Right renal pelvis (tissue), 4 donors: ENCODE data around the gene LAS1L. TPM values are rescaled to one million over a fixed set of nuclear protein-coding genes. Genes with fewer than 3 reads are reported as not detected.
"Not testable (repeated sequence)": the region's sequence is repeated elsewhere in the genome, so short reads cannot be mapped to it uniquely, and the experiment has no call there.

Experiments used
- DNase-seq, 4 donors: peaks; one replicate each; pipeline ENCODE4 v3.0.0-alpha.2; 2013; ENCODE audit warnings: low read depth in 4 of 4, low spot score in 3 of 4, missing footprints in 1 of 4
- polyA plus RNA-seq, 4 donors: library from polyadenylated mRNA; unstranded; fragments of 120-200 nt; gene quantifications; one replicate each; pipeline ENCODE4 v1.2.1, GENCODE V29; 2013; ENCODE audit not compliant: insufficient read length in 4 of 4

The LAS1L gene
- polyA plus RNA-seq, 4 donors = 42.3 to 44.9 (median 43.2) TPM

DNA sequence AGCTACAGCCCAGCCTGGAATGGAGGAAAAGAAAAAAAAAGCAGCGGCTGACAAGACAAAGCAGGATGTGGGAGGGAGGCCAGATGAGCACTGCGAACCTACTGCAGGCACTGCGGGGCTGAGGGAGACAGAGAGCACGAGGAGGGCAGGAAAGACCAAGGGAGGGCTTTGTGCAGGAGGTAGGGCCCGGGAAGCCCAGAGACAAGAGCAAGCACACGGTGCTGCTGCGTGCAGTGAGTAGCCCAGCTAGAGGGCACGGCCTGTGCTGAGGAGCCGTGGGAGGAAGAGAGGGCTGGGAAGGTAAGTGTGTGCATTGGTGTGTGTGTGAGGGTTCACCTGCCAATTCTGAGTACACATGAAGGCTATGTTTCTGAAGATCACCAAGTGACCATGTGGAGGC is 15.6 kb downstream of the LAS1L start:
- DNase-seq = not testable (repeated sequence)

DNA sequence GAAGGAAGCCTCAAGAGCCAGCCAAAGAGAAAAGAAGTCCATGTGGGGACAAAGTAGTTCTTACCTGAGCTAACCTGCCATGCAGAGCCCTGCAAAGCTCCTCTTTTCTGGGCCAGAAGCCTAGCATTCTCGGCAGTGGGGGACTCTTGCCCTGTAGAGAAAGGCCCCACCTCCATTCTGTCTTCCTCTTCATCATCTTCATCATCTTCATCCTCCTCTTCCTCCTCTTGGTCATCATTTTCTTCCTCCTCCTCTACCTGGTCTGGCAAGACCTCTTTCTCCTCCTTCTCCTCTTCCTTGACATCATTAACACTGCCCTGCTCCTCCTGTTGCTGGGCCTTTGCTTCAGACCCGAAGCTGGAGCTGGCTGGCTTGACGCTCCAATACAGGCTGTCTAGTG is 16.7 kb downstream of the LAS1L start:
- no peak for DNase-seq

DNA sequence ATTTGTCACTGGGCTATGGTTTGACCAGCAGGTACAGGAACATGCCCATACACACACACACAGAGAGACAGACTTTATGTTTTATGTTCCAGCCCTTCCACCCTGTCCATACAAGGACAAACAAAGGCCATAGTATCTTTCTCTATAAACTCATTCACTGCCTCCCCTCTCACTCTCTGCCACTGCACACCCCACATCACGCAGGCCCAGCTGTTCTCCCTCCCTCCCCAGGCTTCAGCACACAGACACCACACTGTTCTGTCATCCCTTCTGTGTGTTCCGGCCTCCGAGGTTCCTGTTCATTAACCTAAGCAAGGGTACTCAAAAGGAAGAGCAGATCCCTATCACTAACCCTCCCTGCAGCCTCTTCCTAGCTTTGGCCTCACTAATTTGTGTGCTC is 17.8 kb downstream of the LAS1L start:
- DNase-seq = no peak

DNA sequence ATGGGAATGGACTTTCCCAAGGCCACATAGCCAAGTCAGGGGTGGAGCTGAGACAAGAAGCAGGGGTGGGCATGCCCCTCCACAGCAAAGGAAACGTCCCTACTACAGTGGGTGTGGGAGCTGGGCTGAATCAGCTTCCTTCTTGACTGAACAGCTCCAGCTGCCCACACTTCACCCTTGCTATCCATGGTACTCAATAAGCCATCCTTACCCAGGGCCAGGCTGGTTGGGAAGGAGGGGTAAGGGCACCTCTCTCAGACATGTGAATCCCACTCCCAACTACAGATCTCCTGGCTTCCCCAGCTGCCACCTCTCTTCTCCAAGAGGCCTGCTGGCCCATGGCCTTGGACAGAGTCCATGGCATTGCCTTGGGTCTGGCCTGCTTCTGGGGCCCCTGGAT is 21.0 kb downstream of the LAS1L start:
- no peak for DNase-seq

DNA sequence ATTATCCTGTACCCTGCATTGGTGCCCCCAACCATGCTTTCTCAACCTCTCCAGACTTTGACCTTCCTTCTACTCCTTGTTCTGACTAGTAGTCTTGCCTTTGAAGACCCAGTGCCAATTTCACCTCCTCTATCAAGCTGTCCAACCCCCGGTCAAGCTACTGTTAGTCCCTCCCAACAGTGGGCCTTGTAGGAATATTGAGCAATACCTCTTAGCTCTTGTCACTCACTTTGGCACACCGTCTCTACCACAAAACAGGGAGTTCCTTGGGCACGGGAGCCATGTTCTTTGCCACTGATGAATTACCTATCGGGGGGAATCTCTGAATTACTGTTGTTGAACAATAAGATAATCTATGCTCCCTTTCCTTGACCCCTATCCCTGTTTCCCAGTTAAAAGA is 25.2 kb downstream of the LAS1L start:
- no peak for DNase-seq

DNA sequence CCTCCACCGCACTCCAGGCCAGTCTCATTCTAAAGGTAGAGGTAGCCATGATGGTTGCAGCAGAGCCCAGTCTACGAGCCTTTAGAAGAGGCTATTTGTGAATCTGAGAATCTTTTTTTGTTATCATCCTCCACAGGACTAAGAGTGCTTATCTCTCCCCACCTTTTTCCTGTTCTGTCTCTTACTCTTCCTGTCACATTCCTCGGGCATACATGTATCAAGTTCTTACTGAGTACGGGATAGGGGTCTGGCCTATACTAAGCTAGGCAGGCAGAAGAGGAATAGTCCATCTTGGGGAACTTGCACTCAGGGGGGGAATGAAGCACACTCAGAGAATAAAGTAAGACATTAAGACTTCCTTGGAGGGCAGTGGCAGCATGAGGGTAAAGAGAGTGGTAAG is 25.7 kb downstream of the LAS1L start:
- no peak for DNase-seq

DNA sequence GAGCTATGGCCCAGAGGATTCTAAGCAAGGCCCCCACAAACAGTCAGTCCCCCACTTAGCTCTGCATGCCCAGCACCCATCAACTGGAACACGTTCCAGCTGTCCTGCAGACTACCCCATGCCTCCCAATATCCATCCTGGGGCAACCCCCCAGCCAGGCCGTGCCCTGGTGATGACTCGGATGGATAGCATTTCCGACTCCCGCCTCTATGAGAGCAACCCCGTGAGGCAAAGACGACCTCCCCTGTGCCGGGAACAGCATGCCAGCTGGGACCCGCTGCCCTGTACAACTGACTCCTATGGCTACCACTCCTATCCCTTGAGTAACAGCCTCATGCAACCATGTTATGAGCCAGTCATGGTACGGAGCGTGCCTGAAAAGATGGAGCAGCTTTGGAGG is 32.0 kb downstream of the LAS1L start:
- no peak for DNase-seq

DNA sequence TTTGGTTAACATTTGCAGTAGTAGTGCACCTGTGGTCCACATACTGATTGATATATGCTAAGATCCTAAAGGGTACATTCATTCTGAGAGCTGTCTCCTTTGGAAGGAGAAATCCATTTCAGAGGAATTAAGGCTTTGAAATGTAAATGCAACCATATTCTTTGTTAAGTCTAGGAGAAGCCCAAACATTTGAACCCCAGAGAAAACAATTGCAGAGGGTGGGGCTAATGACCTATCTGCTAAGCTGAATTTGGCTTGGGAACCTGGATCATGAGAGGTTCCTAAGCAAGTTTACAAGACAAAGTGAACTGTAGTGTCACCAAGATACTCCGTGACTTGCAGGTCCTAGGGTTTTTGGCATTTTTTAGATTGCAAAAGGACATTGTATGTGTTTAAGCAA is 41.2 kb downstream of the LAS1L start:
- no peak for DNase-seq

DNA sequence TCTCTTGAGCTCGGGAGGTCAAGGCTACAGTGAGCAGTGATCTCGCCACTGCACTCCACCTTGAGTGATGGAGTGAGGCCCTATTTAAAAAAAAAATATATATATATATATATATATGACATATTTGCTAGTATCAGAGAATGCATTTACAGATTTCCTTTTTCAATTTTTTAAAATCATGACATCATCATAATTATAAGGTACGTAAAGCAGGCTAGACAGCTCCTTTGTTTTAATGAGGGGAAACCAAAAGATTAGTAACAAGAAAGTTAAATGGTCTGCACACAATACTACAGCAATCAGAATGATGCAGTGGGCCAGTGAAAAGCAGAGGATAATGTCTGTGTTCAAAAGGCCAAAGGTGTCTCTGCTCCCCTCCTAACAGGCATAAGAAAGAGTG is 43.0 kb downstream of the LAS1L start:
- DNase-seq = no peak

DNA sequence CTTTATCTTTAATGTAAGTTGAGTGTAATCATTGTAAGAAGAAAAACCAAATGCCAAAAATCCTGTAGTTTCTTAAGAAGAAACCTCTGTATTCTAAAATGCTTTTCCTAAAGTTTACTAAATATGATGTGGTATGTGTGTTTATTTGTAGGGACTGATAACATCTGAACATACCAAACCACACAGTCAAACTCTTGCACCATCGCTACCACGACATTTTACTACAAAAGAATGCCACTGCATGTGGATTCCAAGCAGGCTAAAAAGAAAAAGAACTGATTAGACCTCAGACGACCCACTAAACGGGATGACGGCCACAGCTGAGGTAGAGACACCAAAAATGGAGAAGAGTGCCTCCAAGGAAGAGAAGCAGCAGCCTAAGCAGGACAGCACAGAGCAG is 46.1 kb downstream of the LAS1L start:
- no peak for DNase-seq

DNA sequence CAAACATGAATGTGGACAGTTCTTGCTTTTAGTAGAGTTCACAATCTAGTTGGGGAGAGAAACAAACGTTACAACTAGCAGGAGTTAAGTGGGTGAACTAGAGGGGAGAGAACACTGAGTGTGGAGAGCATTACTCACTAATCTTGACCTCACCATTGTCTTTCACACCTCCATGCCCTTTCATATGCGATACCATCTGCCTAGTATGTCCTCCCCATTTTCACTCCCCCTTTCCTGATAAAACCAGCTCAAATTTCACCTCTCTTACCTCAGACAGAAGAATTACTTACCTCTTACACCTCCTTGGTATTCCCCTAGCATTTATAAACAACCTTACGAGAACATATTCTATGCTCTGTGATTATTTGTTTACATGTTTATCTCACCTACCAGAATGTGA is 53.6 kb downstream of the LAS1L start:
- no peak for DNase-seq

DNA sequence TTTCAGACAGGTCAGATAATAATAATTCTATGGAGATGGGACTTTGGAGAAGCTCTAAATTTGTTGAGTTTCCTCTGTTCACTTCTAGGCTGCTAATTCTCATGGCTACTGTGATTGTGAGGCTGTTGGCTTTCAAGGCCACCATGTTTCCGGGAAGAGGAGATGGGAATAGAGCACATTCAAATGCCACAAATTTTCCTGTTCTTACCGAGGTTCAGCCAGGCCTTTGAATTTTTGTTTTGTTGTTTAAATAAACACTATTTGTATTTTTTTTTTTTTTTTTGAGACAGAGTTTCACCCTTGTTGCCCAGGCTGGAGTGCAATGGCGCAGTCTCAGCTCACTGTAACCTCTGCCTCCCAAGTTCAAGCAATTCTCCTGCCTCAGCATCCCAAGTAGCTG is 55.5 kb downstream of the LAS1L start:
- DNase-seq = not testable (repeated sequence)

DNA sequence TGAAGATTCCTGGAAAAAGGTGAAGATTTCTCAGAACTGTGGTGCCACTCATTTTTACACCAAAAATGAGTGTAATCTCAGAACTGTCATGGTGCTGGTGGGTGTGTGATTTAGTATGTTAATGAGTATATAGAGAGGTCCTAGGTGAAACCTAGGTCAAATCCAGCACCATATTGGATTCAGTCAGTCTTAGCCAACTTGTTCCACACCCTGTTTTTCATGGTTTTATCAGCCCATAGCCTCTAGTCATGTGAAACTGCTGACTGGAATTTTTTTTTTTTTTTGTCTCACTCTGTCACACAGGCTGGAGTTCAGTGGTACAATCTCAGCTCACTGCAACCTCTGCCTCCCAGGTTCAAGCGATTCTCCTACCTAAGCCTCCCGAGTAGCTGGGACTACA is 58.0 kb downstream of the LAS1L start:
- DNase-seq = no peak

DNA sequence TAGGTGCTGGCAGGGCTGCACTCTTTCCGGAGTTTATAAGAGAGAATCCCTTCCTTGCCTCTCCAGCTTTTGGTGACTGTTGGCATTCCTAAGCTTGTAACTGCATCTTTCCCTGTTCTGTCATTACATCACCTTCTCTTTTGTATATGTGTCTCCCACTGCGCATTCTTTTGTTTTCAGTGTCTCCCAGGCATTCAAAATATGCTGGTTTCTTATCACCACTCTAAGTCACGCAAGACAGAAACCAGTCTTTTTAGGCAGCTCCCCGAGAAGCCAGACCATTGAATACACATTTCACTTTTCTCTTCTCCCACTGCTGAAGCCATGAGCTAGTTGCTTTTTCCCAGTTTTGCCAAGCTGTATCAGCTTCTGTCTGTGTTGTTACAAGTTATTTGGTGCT is 71.0 kb downstream of the LAS1L start:
- no peak for DNase-seq

Other genes with a start within 250 kb of the LAS1L start
- gene MSN, start 132.9 kb upstream of the LAS1L start, polyA plus RNA-seq = 100 to 1,000 TPM; 233 to 262 (median 258) TPM